ENCODE measurements around the gene RPUSD1. TPM values are rescaled to one million over a fixed set of nuclear protein-coding genes. Genes with fewer than 3 reads are reported as not detected.
A peak's percentile ranks its signal among the peaks of the same experiment; 100 is the strongest.

Gene RPUSD1
- total RNA-seq, 1 experiment from 2014 or later = 53.3 TPM

DNA sequence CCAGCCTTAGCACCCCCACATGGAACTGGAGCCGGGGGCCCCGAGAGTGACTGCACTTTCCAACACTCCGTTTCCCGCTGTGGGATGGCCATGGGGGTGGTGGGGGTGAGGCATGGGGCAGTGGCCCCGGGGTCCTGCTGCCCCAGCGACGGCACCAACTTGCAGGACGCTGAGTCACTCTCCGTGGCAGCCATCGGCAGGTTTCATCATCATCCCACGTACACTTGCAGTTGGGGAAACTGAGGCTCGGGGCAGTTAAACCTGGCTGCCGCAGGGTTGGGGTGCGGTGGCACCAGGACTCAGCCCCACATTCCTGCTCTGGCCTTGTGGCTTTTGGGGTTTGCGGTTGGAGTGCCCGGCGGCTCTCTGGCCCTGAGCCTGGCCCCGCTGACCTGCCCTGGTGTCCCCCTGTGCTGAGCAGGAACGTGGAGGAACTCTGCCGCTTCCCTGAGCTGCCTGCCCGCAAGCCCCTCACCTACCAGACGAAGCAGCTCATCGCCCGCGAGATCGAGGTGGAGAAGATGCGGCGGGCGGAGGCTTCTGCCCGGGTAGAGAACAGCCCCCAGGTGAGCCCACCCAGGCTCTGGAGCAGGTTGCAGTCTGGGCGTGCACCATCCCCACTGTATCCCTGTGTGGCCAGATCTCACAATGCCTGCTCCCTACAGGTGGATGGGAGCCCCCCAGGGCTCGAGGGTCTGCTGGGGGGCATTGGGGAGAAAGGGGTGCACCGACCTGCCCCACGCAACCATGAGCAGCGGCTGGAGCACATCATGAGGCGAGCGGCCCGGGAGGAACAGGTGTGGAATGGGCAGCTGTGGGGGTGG lies 8.3 kb upstream of the RPUSD1 start:
- Histone ChIP-seq H2AFZ (no peak overlapping the region), H4K20me1 (ENCODE audit: insufficient read depth) (peaks cover 17% of the 10 kb centered on the region), H3K36me3 (ENCODE audit: low read depth) (no peaks in the 10 kb centered on the region), H3F3A (ENCODE audit: insufficient read depth, low read depth) (peaks cover 14% of the 10 kb centered on the region), H3K9me3 (ENCODE audit: insufficient read depth, low read depth) (no peaks in the 10 kb centered on the region), H3K27ac (no peak overlapping the region), H3K4me1 (replicated peaks; ENCODE audit: insufficient read depth) (peaks cover 14% of the 10 kb centered on the region), H3K4me3 (no peak overlapping the region), H3K27me3 (ENCODE audit: insufficient read depth, low read depth) (peaks cover 15% of the 10 kb centered on the region), H3K4me2 (peak overlapping the region; percentile 68), H3K79me2 (ENCODE audit: low read depth) (no peaks in the 10 kb centered on the region), H3K9me2 (ENCODE audit: insufficient read depth) (no peaks in the 10 kb centered on the region)
- no peak for DNase-seq
- no peak for TF ChIP-seq EZH2 (IDR thresholded peaks at IDR 0.05; ENCODE audit: low read depth)
- TF ChIP-seq, protein P1, sequence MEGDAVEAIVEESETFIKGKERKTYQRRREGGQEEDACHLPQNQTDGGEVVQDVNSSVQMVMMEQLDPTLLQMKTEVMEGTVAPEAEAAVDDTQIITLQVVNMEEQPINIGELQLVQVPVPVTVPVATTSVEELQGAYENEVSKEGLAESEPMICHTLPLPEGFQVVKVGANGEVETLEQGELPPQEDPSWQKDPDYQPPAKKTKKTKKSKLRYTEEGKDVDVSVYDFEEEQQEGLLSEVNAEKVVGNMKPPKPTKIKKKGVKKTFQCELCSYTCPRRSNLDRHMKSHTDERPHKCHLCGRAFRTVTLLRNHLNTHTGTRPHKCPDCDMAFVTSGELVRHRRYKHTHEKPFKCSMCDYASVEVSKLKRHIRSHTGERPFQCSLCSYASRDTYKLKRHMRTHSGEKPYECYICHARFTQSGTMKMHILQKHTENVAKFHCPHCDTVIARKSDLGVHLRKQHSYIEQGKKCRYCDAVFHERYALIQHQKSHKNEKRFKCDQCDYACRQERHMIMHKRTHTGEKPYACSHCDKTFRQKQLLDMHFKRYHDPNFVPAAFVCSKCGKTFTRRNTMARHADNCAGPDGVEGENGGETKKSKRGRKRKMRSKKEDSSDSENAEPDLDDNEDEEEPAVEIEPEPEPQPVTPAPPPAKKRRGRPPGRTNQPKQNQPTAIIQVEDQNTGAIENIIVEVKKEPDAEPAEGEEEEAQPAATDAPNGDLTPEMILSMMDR (conservative IDR thresholded peaks at IDR 0.05) = no peak; the same call in 1 of the 2 replicates
- CTCF ChIA-PET = interaction anchor here (1.0 kb wide), 1 partner anchor 13 kb away, joined by 3 read pairs; no protein-coding TSS in a partner anchor
- no TSS peak for BruUV-seq (replicated peaks)
- POLR2A ChIA-PET (ENCODE audit: unreplicated experiment) = interaction anchor here (0.7 to 1.0 kb wide), 3 partner anchors 8 to 70 kb away, joined by 3 to 6 read pairs (median 3); partner anchors contain the start of gene CCDC78
- intact Hi-C loops (cut with micrococcal nuclease; ENCODE audit: unreplicated experiment) = no loop called here

DNA sequence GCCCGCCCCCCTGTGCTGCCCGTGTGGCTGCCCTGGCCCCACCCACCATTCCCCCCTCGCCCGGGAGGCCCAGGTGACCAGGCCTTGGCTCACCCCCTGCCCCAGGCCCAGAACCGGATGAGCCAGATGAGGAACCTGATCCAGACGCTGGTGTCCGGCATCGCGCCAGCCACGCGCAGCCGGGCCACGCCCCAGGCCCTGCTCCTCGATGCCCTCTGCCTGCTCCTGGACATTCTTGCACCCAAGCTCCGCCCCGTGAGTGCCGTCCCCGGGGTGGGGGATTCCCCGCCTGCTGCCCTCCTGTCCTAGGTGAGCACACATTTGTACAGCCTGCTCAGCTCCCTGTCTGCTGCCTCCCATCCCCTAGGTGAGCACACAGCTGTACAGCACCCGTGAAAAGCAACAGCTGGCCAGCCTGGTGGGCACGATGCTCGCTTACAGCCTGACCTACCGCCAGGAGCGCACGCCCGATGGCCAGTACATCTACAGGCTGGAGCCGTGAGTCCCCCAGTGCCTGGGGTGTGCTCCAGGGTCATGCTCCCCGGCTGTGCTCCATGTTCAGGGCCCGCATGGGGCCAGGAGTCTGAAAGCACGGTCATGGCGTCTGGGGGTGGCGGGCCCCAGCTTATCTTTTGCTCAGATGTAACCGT lies 7.5 kb upstream of the RPUSD1 start:
- no TSS peak for BruUV-seq (replicated peaks)
- H3K79me2 ChIP-seq (ENCODE audit: low read depth) = no peaks in the 10 kb centered on the region
- H3K4me3 ChIP-seq = no peak overlapping the region
- peaks cover 14% of the 10 kb centered on the region for H3F3A ChIP-seq (ENCODE audit: insufficient read depth, low read depth)
- intact Hi-C loops (cut with micrococcal nuclease; ENCODE audit: unreplicated experiment) = no loop called here
- peaks cover 17% of the 10 kb centered on the region for H4K20me1 ChIP-seq (ENCODE audit: insufficient read depth)
- peaks cover 7% of the 10 kb centered on the region; the same call in 1 of the 2 replicates for H3K27me3 ChIP-seq (ENCODE audit: insufficient read depth, low read depth)
- CTCF ChIA-PET = interaction anchor here (0.5 to 1.0 kb wide), 2 partner anchors 13 to 561 kb away, joined by 3 read pairs; no protein-coding TSS in a partner anchor
- H3K36me3 ChIP-seq (ENCODE audit: low read depth) = no peaks in the 10 kb centered on the region
- no peaks in the 10 kb centered on the region for H3K9me3 ChIP-seq (ENCODE audit: insufficient read depth, low read depth)
- TF ChIP-seq EZH2 (IDR thresholded peaks at IDR 0.05; ENCODE audit: low read depth) = no peak
- TF ChIP-seq, protein P1 (conservative IDR thresholded peaks at IDR 0.05) = no peak; the same call in 1 of the 2 replicates
- peak overlapping the region; percentile 68 for H3K4me2 ChIP-seq
- H2AFZ ChIP-seq = no peak overlapping the region
- H3K4me1 ChIP-seq (replicated peaks; ENCODE audit: insufficient read depth) = peaks cover 14% of the 10 kb centered on the region
- no peaks in the 10 kb centered on the region for H3K9me2 ChIP-seq (ENCODE audit: insufficient read depth)
- DNase-seq = peak; percentile 87 to 99
- POLR2A ChIA-PET (ENCODE audit: unreplicated experiment) = interaction anchor here (0.5 to 1.0 kb wide), 4 partner anchors 9 to 83 kb away, joined by 3 to 6 read pairs (median 3); partner anchors contain the start of gene CCDC78
- H3K27ac ChIP-seq = no peak overlapping the region

DNA sequence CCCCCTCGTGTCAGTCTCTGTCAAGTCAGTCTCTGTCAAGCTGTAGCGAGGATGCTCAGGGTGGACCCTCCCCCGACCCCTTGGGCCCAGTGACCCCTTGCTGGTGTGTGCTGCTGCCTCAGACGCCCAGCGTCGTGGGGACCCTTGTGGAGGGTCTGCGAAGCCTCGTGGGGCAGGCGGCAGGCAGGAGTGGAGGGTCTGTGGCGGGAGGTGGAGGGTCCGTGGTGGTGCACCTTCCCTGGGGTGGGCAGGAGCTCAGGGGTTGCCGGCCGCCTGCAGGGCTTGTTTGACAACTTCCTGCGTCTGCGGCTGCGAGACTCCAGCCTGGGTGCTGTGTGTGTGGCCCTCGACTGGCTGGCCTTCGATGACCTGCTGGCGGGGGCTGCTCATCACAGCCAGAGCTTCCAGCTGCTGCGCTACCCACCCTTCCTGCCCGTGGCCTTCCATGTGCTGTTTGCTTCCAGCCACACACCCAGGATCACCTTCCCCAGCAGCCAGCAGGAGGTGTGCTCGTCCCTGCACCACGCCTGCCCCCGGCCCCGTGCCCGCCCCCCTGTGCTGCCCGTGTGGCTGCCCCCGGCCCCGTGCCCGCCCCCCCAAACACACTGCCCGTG lies 6.8 kb upstream of the RPUSD1 start:
- TF ChIP-seq, protein P1 (conservative IDR thresholded peaks at IDR 0.05) = no peak
- no peak for TF ChIP-seq EZH2 (IDR thresholded peaks at IDR 0.05; ENCODE audit: low read depth)
- Histone ChIP-seq H3K27ac (no peak overlapping the region), H3K4me3 (no peak overlapping the region), H3F3A (ENCODE audit: insufficient read depth, low read depth) (peaks cover 14% of the 10 kb centered on the region), H4K20me1 (ENCODE audit: insufficient read depth) (peaks cover 17% of the 10 kb centered on the region), H2AFZ (no peak overlapping the region), H3K27me3 (ENCODE audit: insufficient read depth, low read depth) (0 out of 2 replicates have a peak, but pooled peaks cover under 1% of the 10 kb centered on the region), H3K9me3 (ENCODE audit: insufficient read depth, low read depth) (no peaks in the 10 kb centered on the region), H3K4me2 (no peak overlapping the region), H3K9me2 (ENCODE audit: insufficient read depth) (no peaks in the 10 kb centered on the region), H3K36me3 (ENCODE audit: low read depth) (no peaks in the 10 kb centered on the region), H3K79me2 (ENCODE audit: low read depth) (no peaks in the 10 kb centered on the region), H3K4me1 (replicated peaks; ENCODE audit: insufficient read depth) (peaks cover 14% of the 10 kb centered on the region)
- intact Hi-C loops (cut with micrococcal nuclease; ENCODE audit: unreplicated experiment) = no loop called here
- ChIA-PET POLR2A (ENCODE audit: unreplicated experiment) (interaction anchor here (0.5 to 1.0 kb wide), 2 partner anchors 34 to 83 kb away, joined by 3 to 6 read pairs; no protein-coding TSS in a partner anchor), CTCF (interaction anchor here (0.5 to 1.0 kb wide), 2 partner anchors 12 to 562 kb away, joined by 3 read pairs; no protein-coding TSS in a partner anchor)
- no TSS peak for BruUV-seq (replicated peaks)
- no peak for DNase-seq

All from PC-9 (cell line).